Heart right ventricle (tissue), 16 donors: ENCODE measurements around the gene BPIFB6. TPM values are rescaled to one million over a fixed set of nuclear protein-coding genes. Genes with fewer than 3 reads are reported as not detected.

Experiments used
- ATAC-seq, 8 donors: fragments of 200-7000 bp; cut with Tn5 transposase; one replicate each; pipeline ENCODE4 v1.9.1; 2020; ENCODE audit warnings: mild to moderate bottlenecking in 8 of 8, moderate library complexity in 8 of 8, moderate number of reproducible peaks in 1 of 8
- DNase-seq, 2 donors: peaks; one replicate each; pipeline ENCODE4 v3.0.0-alpha.2; 2020
- H3K27ac ChIP-seq, 10 donors: fragments of 200-600 bp; sonication (generic) in 2 of 10; one replicate each; pipeline versions ENCODE4 v1.5.0 to v1.8.0; 2020 to 2022; ENCODE audit warnings: mild to moderate bottlenecking in 3 of 10
- H3K27me3 ChIP-seq, 7 donors: fragments of 200-600 bp; one replicate each; pipeline ENCODE4 v1.8.0; 2021 to 2022; ENCODE audit warnings: mild to moderate bottlenecking in 2 of 7
- H3K36me3 ChIP-seq, 9 donors: fragments of 200-600 bp; sonication (generic) in 1 of 9; one replicate each; pipeline versions ENCODE4 v1.5.0 to v1.8.0; 2020 to 2022; ENCODE audit warnings: mild to moderate bottlenecking in 2 of 9
- H3K4me1 ChIP-seq, 9 donors: fragments of 200-600 bp; sonication (generic) in 1 of 9; one replicate each; pipeline versions ENCODE4 v1.5.0 to v1.8.0; 2020 to 2022; ENCODE audit warnings: mild to moderate bottlenecking in 4 of 9
- H3K4me3 ChIP-seq, 10 donors: fragments of 200-600 bp; sonication (generic) in 2 of 10; one replicate each; pipeline versions ENCODE4 v1.5.0 to v1.8.0; 2020 to 2022; ENCODE audit warnings: mild to moderate bottlenecking in 7 of 10, moderate library complexity in 2 of 10
- H3K9me3 ChIP-seq, 11 donors: fragments of 200-600 bp in 10 of 11; sonication (generic) in 2 of 11; one replicate each; pipeline versions ENCODE4 v1.5.0 to v1.8.0; 2013 to 2022; ENCODE audit warnings: mild to moderate bottlenecking in 2 of 11, control low read depth in 1 of 11, moderate library complexity in 1 of 11
- CTCF ChIP-seq, 9 donors: fragments of 200-600 bp; sonication (generic) in 2 of 9; IDR thresholded peaks; one replicate each; pipeline versions ENCODE4 v1.5.0 to v1.8.0; 2021 to 2022; ENCODE audit warnings: antibody characterized with exemption in 9 of 9, mild to moderate bottlenecking in 5 of 9, moderate library complexity in 1 of 9
- WGBS, 2 donors: extraction: QIAGEN DNeasy Blood & Tissue Kit; methylation state at CpG; one replicate each; pipeline ENCODE4 v1.1.7; 2013; ENCODE audit warnings: inconsistent platforms in 1 of 2; 5-methylcytosine and 5-hydroxymethylcytosine counted together
- intact Hi-C, 10 donors: fragments of 100-400 bp; cut with DNase I; formaldehyde crosslinking; loops; one replicate each; pipeline versions ENCODE4 v1.11.1 to v1.14.2; 2022
- long read RNA-seq, 3 donors: library from polyadenylated mRNA; unstranded; transcript quantifications; one replicate each; pipeline ENCODE4 v2.0.0, GENCODE V29; 2020 to 2021
- polyA plus RNA-seq, 2 donors: library from polyadenylated mRNA; stranded (reverse); fragments of 200-250 nt; gene quantifications; one replicate each; pipeline ENCODE4 v1.2.3, GENCODE V29; 2013
- total RNA-seq, 10 donors: library from RNA; stranded (reverse); fragmentation: NEBNext Ultra II Directional in 3 of 10; extraction: Animal tissue kit (Norgen Biotek cat#: 25700) in 3 of 10; gene quantifications; one replicate each; pipeline versions ENCODE4 v1.2.1 to v1.2.4, GENCODE V29; 2021 to 2023
- donor health status: Arrhythmogenic right ventricular cardiomyopathy.
- donor health status: ischemic (EF 13 %, LVEDD 7.1; RV severe dilation, severe dysfunction).
- donor health status: healthy with polysubstance abuse.
- donor health status: DM: no; HTN: yes; CAD: no.
- donor health status: DM: no; HTN: no; CAD: no.
- donor health status: ischemic (EF 25% LVEDD 6.9; RV normal size, moderate dysfunction).
- donor health status: ischemic (EF 25% LVEDD 5.7; RV mildly dilated, moderate dysfunction).
- donor health status: healthy.
- donor health status: DM: yes; HTN: yes; CAD: no.
- donor health status: Ischemic cardiomyopathy.
- donor health status: ischemic (EF 35%, LVEDD 5.7; RV mildly dilated, moderate dysfunction).
- donor health status: nonischemic (EF 11% LVEDD 7.7; RV severe dilation, severe dysfunction).
- donor health status: DM: yes; HTN: yes; CAD: no.
- donor health status: PGD.
- donor health status: ischemic (EF 29% LVEDD 5.4; RV normal size, mild dysfunction).
- donor health status: nonischemic (EF 23%, LVEDD 6.1; RV moderate dilation, normal function).

BPIFB6 gene
- total RNA-seq = not detected
- polyA plus RNA-seq = not detected
- long read RNA-seq, donor 1 = 0 reads
- long read RNA-seq, donor 2 = 0 reads
- long read RNA-seq, donor 3 = 0 reads

GRCh38 chr20:33031531-33031930 is at the start of gene BPIFB6:
TSS of gene BPIFB6 (plus strand) at chr20:33031648. CDS start at chr20:33031648, 0 bp downstream.
- TF ChIP-seq CTCF (IDR thresholded peaks at IDR 0.05) = no peak
- H3K27me3 ChIP-seq = peaks cover 0 to 13% (median 6%) of the 10 kb centered on the region in 7 donors
- ATAC-seq (no peak), DNase-seq (no peak)
- H3K36me3 ChIP-seq = no peaks in the 10 kb centered on the region
- no peak within 1 kb of the TSS for H3K27ac ChIP-seq
- WGBS, 2 donors = 90 to 91% methylated on average over 10 of the region's 10 CpGs
- no peaks in the 10 kb centered on the region for H3K9me3 ChIP-seq
- intact Hi-C loops = no loop called here
- no peaks in the 10 kb centered on the region for H3K4me1 ChIP-seq
- no peak within 1 kb of the TSS for H3K4me3 ChIP-seq

GRCh38 chr20:32982617-32983458 is 48.6 kb upstream of the BPIFB6 start:
- Histone ChIP-seq H3K9me3 (no peaks in the 10 kb centered on the region), H3K27me3 (no peaks in the 10 kb centered on the region), H3K4me3 (no peak overlapping the region), H3K36me3 (no peaks in the 10 kb centered on the region), H3K27ac (peak overlapping the region in 8 of 10 donors; percentile 2 to 75 (median 54)), H3K4me1 (peaks cover 0 to 7% (median 0%) of the 10 kb centered on the region in 9 donors)
- peak; percentile 64 to 93 (median 80) for ATAC-seq
- DNase-seq = peak; percentile 34 to 35
- WGBS, 2 donors = 33 to 41% methylated on average over 8 to 10 of the region's 10 CpGs
- TF ChIP-seq CTCF (IDR thresholded peaks at IDR 0.05) = no peak
- intact Hi-C loops = no loop called here

GRCh38 chr20:32983459-32984112 is 47.9 kb upstream of the BPIFB6 start:
- H3K9me3 ChIP-seq = no peaks in the 10 kb centered on the region
- no peak for TF ChIP-seq CTCF (IDR thresholded peaks at IDR 0.05)
- ATAC-seq (no peak), DNase-seq (no peak)
- H3K27me3 ChIP-seq = no peaks in the 10 kb centered on the region
- peak overlapping the region in 5 of 10 donors; percentile 46 to 75 (median 65) for H3K27ac ChIP-seq
- no peaks in the 10 kb centered on the region for H3K36me3 ChIP-seq
- H3K4me1 ChIP-seq = peaks cover 0 to 7% (median 0%) of the 10 kb centered on the region in 9 donors
- intact Hi-C loops = no loop called here
- no peak overlapping the region for H3K4me3 ChIP-seq
- WGBS, 2 donors = 84 to 86% methylated on average over 12 of the region's 12 CpGs

- Histone ChIP-seq H3K9me3 (no peaks in the 10 kb centered on the region), H3K4me1 (peaks cover 0 to 7% (median 0%) of the 10 kb centered on the region in 9 donors), H3K27me3 (no peaks in the 10 kb centered on the region), H3K36me3 (no peaks in the 10 kb centered on the region), H3K27ac (no peak overlapping the region), H3K4me3 (no peak overlapping the region)
- ATAC-seq (no peak), DNase-seq (no peak)
- TF ChIP-seq CTCF (IDR thresholded peaks at IDR 0.05) = no peak
- intact Hi-C loops = no loop called here
- WGBS, 2 donors = 61 to 69% methylated on average over 7 of the region's 7 CpGs
Measured at GRCh38 chr20:32984196-32984595, 47.3 kb upstream of the BPIFB6 start.
